ENCODE measurements around the gene LRRC63.
"Not testable (repeated sequence)": the region's sequence is repeated elsewhere in the genome, so short reads cannot be mapped to it uniquely, and the experiment has no call there.

The LRRC63 gene

GRCh38 chr13:46211483-46212351 lies at the start of gene LRRC63:
TSS of gene LRRC63 (plus strand) at chr13:46211928. CDS start at chr13:46213035, 1,107 bp downstream.
- peak; percentile 69 to 77 for DNase-seq (ENCODE audit: low read depth in 1 of 2, low spot score in 1 of 2)

GRCh38 chr13:46162741-46163140 lies 49.0 kb upstream of the LRRC63 start:
- DNase-seq (ENCODE audit: low read depth in 1 of 2, low spot score in 1 of 2), result not testable (repeated sequence)

- no peak for DNase-seq (ENCODE audit: low read depth in 1 of 2, low spot score in 1 of 2)
Measured at GRCh38 chr13:46164661-46165060, 47.1 kb upstream of the LRRC63 start.

GRCh38 chr13:46165485-46166223 lies 46.1 kb upstream of the LRRC63 start:
- no peak for DNase-seq (ENCODE audit: low read depth in 1 of 2, low spot score in 1 of 2)

GRCh38 chr13:46166224-46166584 lies 45.5 kb upstream of the LRRC63 start:
- DNase-seq (ENCODE audit: low read depth in 1 of 2, low spot score in 1 of 2), result no peak

- DNase-seq (ENCODE audit: low read depth in 1 of 2, low spot score in 1 of 2), result no peak
Measured at GRCh38 chr13:46166947-46167610, 44.6 kb upstream of the LRRC63 start.

- DNase-seq (ENCODE audit: low read depth in 1 of 2, low spot score in 1 of 2), result peak in 1 of 2 donors; percentile 31
Measured at GRCh38 chr13:46168341-46168740, 43.4 kb upstream of the LRRC63 start.

GRCh38 chr13:46168783-46169182 lies 42.9 kb upstream of the LRRC63 start:
- DNase-seq (ENCODE audit: low read depth in 1 of 2, low spot score in 1 of 2), result no peak

- no peak for DNase-seq (ENCODE audit: low read depth in 1 of 2, low spot score in 1 of 2)
Measured at GRCh38 chr13:46169758-46170157, 42.0 kb upstream of the LRRC63 start.

- no peak for DNase-seq (ENCODE audit: low read depth in 1 of 2, low spot score in 1 of 2)
Measured at GRCh38 chr13:46170268-46170667, 41.5 kb upstream of the LRRC63 start.

- no peak for DNase-seq (ENCODE audit: low read depth in 1 of 2, low spot score in 1 of 2)
Measured at GRCh38 chr13:46170687-46171086, 41.0 kb upstream of the LRRC63 start.

- DNase-seq (ENCODE audit: low read depth in 1 of 2, low spot score in 1 of 2), result no peak
Measured at GRCh38 chr13:46171217-46171616, 40.5 kb upstream of the LRRC63 start.

- no peak for DNase-seq (ENCODE audit: low read depth in 1 of 2, low spot score in 1 of 2)
Measured at GRCh38 chr13:46171739-46172138, 40.0 kb upstream of the LRRC63 start.

- no peak for DNase-seq (ENCODE audit: low read depth in 1 of 2, low spot score in 1 of 2)
Measured at GRCh38 chr13:46172531-46172991, 39.2 kb upstream of the LRRC63 start.

GRCh38 chr13:46173656-46174055 lies 38.1 kb upstream of the LRRC63 start:
- DNase-seq (ENCODE audit: low read depth in 1 of 2, low spot score in 1 of 2), result no peak

GRCh38 chr13:46176756-46177155 lies 35.0 kb upstream of the LRRC63 start:
- DNase-seq (ENCODE audit: low read depth in 1 of 2, low spot score in 1 of 2), result no peak

- DNase-seq (ENCODE audit: low read depth in 1 of 2, low spot score in 1 of 2), result no peak
Measured at GRCh38 chr13:46178143-46178542, 33.6 kb upstream of the LRRC63 start.

GRCh38 chr13:46178821-46179220 lies 32.9 kb upstream of the LRRC63 start:
- DNase-seq (ENCODE audit: low read depth in 1 of 2, low spot score in 1 of 2), result no peak

- peak; percentile 45 to 54 for DNase-seq (ENCODE audit: low read depth in 1 of 2, low spot score in 1 of 2)
Measured at GRCh38 chr13:46179491-46179908, 32.2 kb upstream of the LRRC63 start.

- no peak for DNase-seq (ENCODE audit: low read depth in 1 of 2, low spot score in 1 of 2)
Measured at GRCh38 chr13:46179969-46180763, 31.6 kb upstream of the LRRC63 start.

- no peak for DNase-seq (ENCODE audit: low read depth in 1 of 2, low spot score in 1 of 2)
Measured at GRCh38 chr13:46181377-46181839, 30.3 kb upstream of the LRRC63 start.

All from stimulated activated CD4-positive, alpha-beta T cell treated with anti-CD3 and anti-CD28 coated beads, Interleukin-15, amount 100 ng/mL, for 1 hour (primary cell).